ENCODE measurements around the gene PGAP3. TPM values are rescaled to one million over a fixed set of nuclear protein-coding genes. Genes with fewer than 3 reads are reported as not detected.

PGAP3 gene
- total and polyA plus RNA-seq, 8 donors, result 3.2 to 42.9 (median 16.3) TPM

GRCh38 chr17:39666601-39667261, 21.1 kb downstream of the PGAP3 start:
- H3K4me3 ChIP-seq, result peak overlapping the region in 1 of 4 donors; percentile 42
- TF ChIP-seq POLR2A (IDR thresholded peaks at IDR 0.05), result no peak
- TF ChIP-seq POLR2AphosphoS5 (IDR thresholded peaks at IDR 0.05), result no peak
- TF ChIP-seq EP300 (IDR thresholded peaks at IDR 0.05), result no peak
- TF ChIP-seq, protein P1, sequence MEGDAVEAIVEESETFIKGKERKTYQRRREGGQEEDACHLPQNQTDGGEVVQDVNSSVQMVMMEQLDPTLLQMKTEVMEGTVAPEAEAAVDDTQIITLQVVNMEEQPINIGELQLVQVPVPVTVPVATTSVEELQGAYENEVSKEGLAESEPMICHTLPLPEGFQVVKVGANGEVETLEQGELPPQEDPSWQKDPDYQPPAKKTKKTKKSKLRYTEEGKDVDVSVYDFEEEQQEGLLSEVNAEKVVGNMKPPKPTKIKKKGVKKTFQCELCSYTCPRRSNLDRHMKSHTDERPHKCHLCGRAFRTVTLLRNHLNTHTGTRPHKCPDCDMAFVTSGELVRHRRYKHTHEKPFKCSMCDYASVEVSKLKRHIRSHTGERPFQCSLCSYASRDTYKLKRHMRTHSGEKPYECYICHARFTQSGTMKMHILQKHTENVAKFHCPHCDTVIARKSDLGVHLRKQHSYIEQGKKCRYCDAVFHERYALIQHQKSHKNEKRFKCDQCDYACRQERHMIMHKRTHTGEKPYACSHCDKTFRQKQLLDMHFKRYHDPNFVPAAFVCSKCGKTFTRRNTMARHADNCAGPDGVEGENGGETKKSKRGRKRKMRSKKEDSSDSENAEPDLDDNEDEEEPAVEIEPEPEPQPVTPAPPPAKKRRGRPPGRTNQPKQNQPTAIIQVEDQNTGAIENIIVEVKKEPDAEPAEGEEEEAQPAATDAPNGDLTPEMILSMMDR (IDR thresholded peaks at IDR 0.05), result no peak
- peak in 1 of 2 donors; percentile 56 for DNase-seq
- peaks cover 0 to 71% (median 45%) of the 10 kb centered on the region in 3 donors for H3K27me3 ChIP-seq
- intact Hi-C loops (cut with DNase I; ENCODE audit: low total_unique reads), result no loop called here
- peak overlapping the region in 4 of 5 donors; percentile 10 to 82 (median 50) for H3K27ac ChIP-seq
- peaks cover 0 to 14% (median 11%) of the 10 kb centered on the region in 4 donors for H3K36me3 ChIP-seq
- 58 to 75% (median 63%) methylated on average over 4 to 11 of the region's 11 CpGs for WGBS, 5 donors
- H3K9me3 ChIP-seq, result no peaks in the 10 kb centered on the region
- H3K4me1 ChIP-seq, result peaks cover 55 to 81% (median 72%) of the 10 kb centered on the region in 4 donors

- Histone ChIP-seq H3K27ac (peak overlapping the region in 2 of 5 donors; percentile 45 to 82), H3K36me3 (peaks cover 5 to 19% (median 17%) of the 10 kb centered on the region in 4 donors), H3K4me3 (no peak overlapping the region), H3K4me1 (peaks cover 58 to 81% (median 73%) of the 10 kb centered on the region in 4 donors), H3K9me3 (no peaks in the 10 kb centered on the region), H3K27me3 (peaks cover 0 to 66% (median 45%) of the 10 kb centered on the region in 3 donors)
- 42 to 51% (median 44%) methylated on average over 2 of the region's 2 CpGs for WGBS, 5 donors
- intact Hi-C loops (cut with DNase I; ENCODE audit: low total_unique reads), result no loop called here
- TF ChIP-seq EP300 (IDR thresholded peaks at IDR 0.05), result no peak
- TF ChIP-seq POLR2AphosphoS5 (IDR thresholded peaks at IDR 0.05), result no peak
- TF ChIP-seq POLR2A (IDR thresholded peaks at IDR 0.05), result no peak
- TF ChIP-seq, protein P1 (IDR thresholded peaks at IDR 0.05), result no peak
- no peak for DNase-seq
Measured at GRCh38 chr17:39666231-39666600, 21.6 kb downstream of the PGAP3 start.

DNA sequence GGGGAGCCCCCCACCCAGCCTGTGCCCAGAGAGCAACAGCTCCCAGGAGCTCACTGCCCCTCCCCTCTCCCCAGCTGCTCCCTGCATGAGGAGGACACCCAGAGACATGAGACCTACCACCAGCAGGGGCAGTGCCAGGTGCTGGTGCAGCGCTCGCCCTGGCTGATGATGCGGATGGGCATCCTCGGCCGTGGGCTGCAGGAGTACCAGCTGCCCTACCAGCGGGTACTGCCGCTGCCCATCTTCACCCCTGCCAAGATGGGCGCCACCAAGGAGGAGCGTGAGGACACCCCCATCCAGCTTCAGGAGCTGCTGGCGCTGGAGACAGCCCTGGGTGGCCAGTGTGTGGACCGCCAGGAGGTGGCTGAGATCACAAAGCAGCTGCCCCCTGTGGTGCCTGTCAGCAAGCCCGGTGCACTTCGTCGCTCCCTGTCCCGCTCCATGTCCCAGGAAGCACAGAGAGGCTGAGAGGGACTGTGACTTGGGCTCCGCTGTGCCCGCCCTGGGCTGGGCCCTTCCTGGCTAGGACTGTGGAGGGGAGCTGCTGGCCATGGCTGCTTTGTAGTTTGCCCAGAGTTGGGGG, 22.1 kb downstream of the PGAP3 start:
- no peaks in the 10 kb centered on the region for H3K9me3 ChIP-seq
- peaks cover 63 to 82% (median 77%) of the 10 kb centered on the region in 4 donors for H3K4me1 ChIP-seq
- 56 to 76% (median 73%) methylated on average over 9 to 17 of the region's 17 CpGs for WGBS, 5 donors
- peak overlapping the region in 1 of 5 donors; percentile 82 for H3K27ac ChIP-seq
- peaks cover 0 to 61% (median 43%) of the 10 kb centered on the region in 3 donors for H3K27me3 ChIP-seq
- peak in 1 of 2 donors; percentile 52 for DNase-seq
- H3K4me3 ChIP-seq, result no peak overlapping the region
- intact Hi-C loops (cut with DNase I; ENCODE audit: low total_unique reads), result no loop called here
- TF ChIP-seq POLR2A (IDR thresholded peaks at IDR 0.05), result no peak
- TF ChIP-seq, protein P1 (IDR thresholded peaks at IDR 0.05), result peak in 1 of 7 experiments; percentile 14
- peaks cover 9 to 24% (median 21%) of the 10 kb centered on the region in 4 donors for H3K36me3 ChIP-seq

DNA sequence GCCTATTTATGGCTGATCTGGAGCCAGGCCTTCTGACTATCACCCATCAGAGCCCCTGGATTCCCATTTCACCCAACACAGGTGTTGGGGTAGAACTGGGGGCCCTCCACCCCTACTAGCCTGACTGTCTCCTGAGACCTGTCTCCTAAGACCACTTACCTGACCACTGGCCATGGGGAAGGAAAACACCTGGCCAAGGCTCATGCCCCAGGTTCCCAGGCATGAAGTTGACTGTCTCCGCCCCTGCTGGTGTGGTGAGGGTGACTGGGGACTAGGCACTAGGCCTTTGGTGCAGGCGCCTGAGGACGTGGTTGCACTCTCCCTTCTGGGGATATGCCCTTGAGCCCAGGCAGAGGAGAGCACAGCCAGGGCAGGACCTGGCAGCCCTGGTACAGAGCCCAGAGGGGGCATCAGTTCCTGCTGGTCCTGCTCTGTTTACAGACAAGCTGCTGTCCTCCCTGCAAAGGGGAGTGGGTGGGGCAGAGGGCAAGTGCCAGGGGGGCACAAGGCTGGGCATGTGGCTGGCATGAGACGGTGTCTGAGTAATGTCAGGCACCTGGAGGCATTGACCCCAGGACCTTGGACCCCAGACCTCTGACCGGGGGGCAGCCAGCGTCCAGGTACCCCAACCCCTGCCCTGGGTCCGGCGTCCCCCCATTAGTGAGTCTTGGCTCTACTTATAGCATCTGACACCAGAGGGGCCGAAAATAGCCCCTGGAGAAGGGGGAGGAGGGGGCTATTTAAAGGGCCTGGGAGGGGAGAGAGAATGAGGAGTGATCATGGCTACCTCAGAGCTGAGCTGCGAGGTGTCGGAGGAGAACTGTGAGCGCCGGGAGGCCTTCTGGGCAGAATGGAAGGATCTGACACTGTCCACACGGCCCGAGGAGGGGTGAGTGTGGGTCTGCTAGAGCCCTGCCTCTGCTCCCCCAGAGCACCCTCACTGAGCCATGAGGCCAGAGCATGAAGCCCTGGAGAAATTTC, 23.0 kb downstream of the PGAP3 start, which contains the start of gene TCAP:
TCAP (plus strand) TSS at position 769 of the 981 bp plus-strand sequence; CDS start at position 780, 11 bp downstream.
- Histone ChIP-seq H3K9me3 (no peaks in the 10 kb centered on the region), H3K27me3 (peaks cover 0 to 53% (median 36%) of the 10 kb centered on the region in 3 donors), H3K4me3 (no peak within 1 kb of the TSS), H3K27ac (peak within 1 kb of the TSS in 4 of 5 donors; percentile 1 to 82 (median 80)), H3K36me3 (peaks cover 17 to 32% (median 30%) of the 10 kb centered on the region in 4 donors), H3K4me1 (peaks cover 65 to 89% (median 86%) of the 10 kb centered on the region in 4 donors)
- DNase-seq, result no peak
- intact Hi-C loops (cut with DNase I; ENCODE audit: low total_unique reads), result no loop called here
- 52 to 63% (median 58%) methylated on average over 12 to 15 of the region's 15 CpGs for WGBS, 5 donors
- TF ChIP-seq EP300 (IDR thresholded peaks at IDR 0.05) (no peak), POLR2AphosphoS5 (IDR thresholded peaks at IDR 0.05) (no peak), POLR2A (IDR thresholded peaks at IDR 0.05) (no peak)
- TF ChIP-seq, protein P1 (IDR thresholded peaks at IDR 0.05), result no peak
